BE2C (cell line): ENCODE results near the gene ZNF254.
"Not testable (repeated sequence)": the region's sequence is repeated elsewhere in the genome, so short reads cannot be mapped to it uniquely, and the experiment has no call there.

Source experiments
- DNase-seq: peaks from one replicate; pipeline ENCODE4 v3.0.0-alpha.2; 2020
- H3K27me3 ChIP-seq: fragments of 250-450 bp; sonication (Bioruptor Pico); 2 replicates; pipeline ENCODE4 v1.5.1; 2020; ENCODE audit warnings: mild to moderate bottlenecking
- H3K36me3 ChIP-seq: fragments of 250-450 bp; sonication (Bioruptor Pico); 2 replicates; pipeline ENCODE4 v1.5.1; 2020; ENCODE audit warnings: mild to moderate bottlenecking
- H3K4me1 ChIP-seq: fragments of 250-450 bp; sonication (Bioruptor Pico); 2 replicates; pipeline ENCODE4 v1.5.1; 2020
- H3K4me3 ChIP-seq: 2 replicates; pipeline ENCODE4 v1.5.1; 2011; ENCODE audit warnings: low read depth, low read length
- H3K9me3 ChIP-seq: fragments of 250-450 bp; sonication (Bioruptor Pico); 2 replicates; pipeline ENCODE4 v1.5.1; 2020
- TF ChIP-seq, protein P1 (sequence below): IDR thresholded peaks from 2 replicates; pipeline ENCODE4 v1.5.1; 2012; ENCODE audit warnings: mild to moderate bottlenecking, low read depth, low read length

The ZNF254 gene

GRCh38 chr19:24075530-24075929, 11.5 kb upstream of the ZNF254 start:
- not testable (repeated sequence) for H3K4me1 ChIP-seq
- peak; percentile 66 for DNase-seq

DNA sequence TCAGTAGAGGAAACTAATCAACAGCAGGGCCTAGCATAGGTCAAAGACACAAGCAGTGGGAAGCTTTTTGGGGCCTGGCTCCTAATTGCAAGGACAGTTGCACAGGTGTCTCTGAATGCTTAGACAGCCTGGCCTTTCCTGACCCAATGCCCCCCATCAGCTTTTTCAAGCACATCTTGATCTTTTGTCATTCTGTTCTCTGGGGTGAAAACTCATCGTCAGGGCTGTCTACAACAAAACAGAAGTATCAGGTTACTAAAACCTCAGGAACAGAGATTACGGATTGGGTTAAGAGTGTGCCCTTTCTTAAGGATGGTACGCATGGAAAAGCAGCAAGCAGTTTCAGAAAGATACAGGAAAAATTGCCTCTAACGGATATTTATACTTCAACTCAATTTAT, 8.3 kb upstream of the ZNF254 start:
- no peak overlapping the region for H3K4me3 ChIP-seq
- TF ChIP-seq, protein P1, sequence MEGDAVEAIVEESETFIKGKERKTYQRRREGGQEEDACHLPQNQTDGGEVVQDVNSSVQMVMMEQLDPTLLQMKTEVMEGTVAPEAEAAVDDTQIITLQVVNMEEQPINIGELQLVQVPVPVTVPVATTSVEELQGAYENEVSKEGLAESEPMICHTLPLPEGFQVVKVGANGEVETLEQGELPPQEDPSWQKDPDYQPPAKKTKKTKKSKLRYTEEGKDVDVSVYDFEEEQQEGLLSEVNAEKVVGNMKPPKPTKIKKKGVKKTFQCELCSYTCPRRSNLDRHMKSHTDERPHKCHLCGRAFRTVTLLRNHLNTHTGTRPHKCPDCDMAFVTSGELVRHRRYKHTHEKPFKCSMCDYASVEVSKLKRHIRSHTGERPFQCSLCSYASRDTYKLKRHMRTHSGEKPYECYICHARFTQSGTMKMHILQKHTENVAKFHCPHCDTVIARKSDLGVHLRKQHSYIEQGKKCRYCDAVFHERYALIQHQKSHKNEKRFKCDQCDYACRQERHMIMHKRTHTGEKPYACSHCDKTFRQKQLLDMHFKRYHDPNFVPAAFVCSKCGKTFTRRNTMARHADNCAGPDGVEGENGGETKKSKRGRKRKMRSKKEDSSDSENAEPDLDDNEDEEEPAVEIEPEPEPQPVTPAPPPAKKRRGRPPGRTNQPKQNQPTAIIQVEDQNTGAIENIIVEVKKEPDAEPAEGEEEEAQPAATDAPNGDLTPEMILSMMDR, result no peak

More at GRCh38 chr19:24075530-24075929, 11.5 kb upstream of the ZNF254 start:
- H3K36me3 ChIP-seq, result peaks cover 14% of the 10 kb centered on the region
- not testable (repeated sequence) for H3K27me3 ChIP-seq, H3K9me3 ChIP-seq, H3K4me3 ChIP-seq
- TF ChIP-seq, protein P1, result peak; percentile 40

DNA sequence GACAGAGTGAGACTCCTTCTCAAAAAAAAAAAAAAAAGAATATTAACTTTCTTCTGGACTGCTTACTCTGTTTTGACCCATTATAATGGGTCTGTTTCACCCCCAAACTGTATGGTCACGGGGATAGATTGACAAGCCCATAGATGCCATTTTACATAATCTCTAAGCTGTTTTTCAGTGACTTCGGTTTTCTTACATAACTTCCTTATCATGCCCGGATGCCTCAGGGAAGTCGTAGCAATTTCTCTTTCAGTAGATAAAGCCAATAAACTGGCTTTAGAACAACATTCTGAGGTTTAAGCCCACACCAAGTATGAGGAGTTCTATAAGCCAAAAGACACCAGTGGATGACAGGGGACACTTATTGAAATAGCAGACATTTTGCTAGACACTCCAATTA, 5.9 kb upstream of the ZNF254 start:
- no peaks in the 10 kb centered on the region for H3K27me3 ChIP-seq
- H3K4me3 ChIP-seq, result no peak overlapping the region
- peaks cover 4% of the 10 kb centered on the region for H3K36me3 ChIP-seq
- DNase-seq, result no peak
- no peaks in the 10 kb centered on the region for H3K4me1 ChIP-seq
- H3K9me3 ChIP-seq, result no peaks in the 10 kb centered on the region
- TF ChIP-seq, protein P1, result no peak

More for the DNA sequence above, 8.3 kb upstream of the ZNF254 start:
- peaks cover 3% of the 10 kb centered on the region; the same call in 1 of the 2 replicates for H3K4me1 ChIP-seq
- peaks cover 9% of the 10 kb centered on the region for H3K36me3 ChIP-seq
- DNase-seq, result no peak
- no peaks in the 10 kb centered on the region for H3K27me3 ChIP-seq
- H3K9me3 ChIP-seq, result no peaks in the 10 kb centered on the region; the same call in 1 of the 2 replicates

DNA sequence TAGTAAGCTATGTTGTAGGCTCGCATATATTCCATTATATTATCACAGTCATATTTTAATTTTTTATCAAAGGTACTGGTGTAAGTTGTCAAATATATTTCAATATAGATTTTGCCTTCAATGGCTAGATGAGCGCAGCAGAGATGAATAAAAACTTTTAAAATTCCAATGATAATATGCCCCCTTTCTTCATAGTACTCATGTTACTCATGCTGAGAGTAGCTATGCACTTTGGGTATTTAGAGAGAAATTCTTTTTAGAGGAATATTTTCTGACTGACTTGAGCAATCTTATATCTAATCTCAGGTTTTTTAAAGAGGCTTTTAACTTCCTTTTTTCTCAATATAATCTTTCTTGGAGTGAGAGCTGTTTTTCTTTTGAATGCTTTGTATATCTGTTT, 11.4 kb downstream of the ZNF254 start:
- Histone ChIP-seq H3K4me3 (no peak overlapping the region), H3K27me3 (no peaks in the 10 kb centered on the region), H3K4me1 (no peaks in the 10 kb centered on the region), H3K36me3 (peaks cover 20% of the 10 kb centered on the region), H3K9me3 (no peaks in the 10 kb centered on the region)
- TF ChIP-seq, protein P1, result no peak
- DNase-seq, result no peak

- Histone ChIP-seq H3K36me3 (peaks cover 27% of the 10 kb centered on the region), H3K4me1 (no peaks in the 10 kb centered on the region), H3K9me3 (no peaks in the 10 kb centered on the region), H3K4me3 (no peak overlapping the region), H3K27me3 (no peaks in the 10 kb centered on the region)
- TF ChIP-seq, protein P1, result no peak
- DNase-seq, result no peak
Observed at GRCh38 chr19:24099829-24100228, 12.8 kb downstream of the ZNF254 start.

DNA sequence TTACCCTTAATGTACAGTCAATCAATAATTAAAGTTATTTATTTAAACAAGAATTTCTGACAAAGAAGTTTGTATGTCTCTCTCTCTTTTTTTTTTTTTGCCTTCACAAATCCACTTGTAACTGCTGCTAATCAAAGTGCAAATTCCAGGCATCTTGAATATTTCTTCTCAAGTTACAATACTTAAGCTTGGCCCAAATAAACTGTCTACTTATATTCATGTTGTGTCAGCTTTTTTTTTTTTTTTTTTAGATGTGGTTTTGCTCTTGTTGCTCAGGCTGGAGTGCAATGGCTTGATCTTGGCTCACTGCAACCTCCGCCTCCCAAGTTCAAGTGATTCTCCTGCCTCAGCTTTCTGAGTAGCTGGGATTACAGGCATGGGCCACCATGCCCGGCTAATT, 13.6 kb downstream of the ZNF254 start:
- not testable (repeated sequence) for H3K4me1 ChIP-seq, DNase-seq, H3K9me3 ChIP-seq, H3K4me3 ChIP-seq, H3K27me3 ChIP-seq
- peaks cover 29% of the 10 kb centered on the region for H3K36me3 ChIP-seq
